Activated naive CD4-positive, alpha-beta T cell treated with anti-CD3 and anti-CD28 coated beads, Interleukin-2, amount 10 ng/mL, durations not matched to agents 7 days and 5 days (primary cell): Measurements from ENCODE around the gene FAM241B.

Source experiments
- CTCF ChIA-PET: fragments of 350-600 bp; sonication (Branson Sonifier 250); formaldehyde crosslinking; loops from one replicate; lab custom pipeline; 2021; ENCODE audit warnings: antibody characterized with exemption; lab: Charles Lee
- DNase-seq: peaks from one replicate; pipeline ENCODE4 v3.0.0-alpha.2; 2020
- H3K27ac Mint-ChIP-seq: one replicate; pipeline ENCODE4 v1.8.0; 2021; ENCODE audit warnings: mild to moderate bottlenecking, moderate library complexity, mixed read lengths
- H3K27me3 Mint-ChIP-seq: one replicate; pipeline ENCODE4 v1.8.0; 2021; ENCODE audit warnings: mild to moderate bottlenecking, mixed read lengths
- H3K36me3 Mint-ChIP-seq: one replicate; pipeline ENCODE4 v1.8.0; 2021; ENCODE audit warnings: mixed read lengths
- H3K4me1 Mint-ChIP-seq: one replicate; pipeline ENCODE4 v1.8.0; 2021; ENCODE audit warnings: mixed read lengths
- H3K4me3 Mint-ChIP-seq: one replicate; pipeline ENCODE4 v1.8.0; 2021; ENCODE audit warnings: mild to moderate bottlenecking, moderate library complexity, mixed read lengths
- H3K9me3 Mint-ChIP-seq: one replicate; pipeline ENCODE4 v1.8.0; 2021; ENCODE audit warnings: mixed read lengths

The FAM241B gene

DNA sequence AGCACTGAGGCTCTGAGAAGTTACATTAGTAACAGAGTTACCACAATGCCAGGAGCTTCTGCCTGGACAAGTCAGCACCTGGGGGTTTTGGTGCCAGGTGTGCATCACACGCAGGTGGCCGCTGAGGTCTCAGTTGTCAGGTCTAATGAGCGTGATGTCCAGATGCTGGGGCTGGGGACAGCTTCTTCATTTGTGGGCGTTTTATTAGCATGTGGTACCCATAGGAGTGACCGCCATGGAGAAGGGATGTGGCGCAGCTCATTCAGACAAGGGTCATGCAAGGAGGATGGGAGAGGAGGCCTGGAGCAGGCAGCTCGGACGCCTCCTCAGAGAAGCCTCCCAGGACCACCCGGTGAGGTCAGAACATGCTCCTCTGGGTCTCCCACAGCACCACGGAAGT, 27.8 kb downstream of the FAM241B start:
- DNase-seq, result no peak
- no peak overlapping the region for H3K4me3 Mint-ChIP-seq
- H3K4me1 Mint-ChIP-seq, result peaks cover 2% of the 10 kb centered on the region
- H3K27me3 Mint-ChIP-seq, result peaks cover 67% of the 10 kb centered on the region
- peaks cover 2% of the 10 kb centered on the region for H3K36me3 Mint-ChIP-seq
- H3K27ac Mint-ChIP-seq, result no peak overlapping the region
- CTCF ChIA-PET, result interaction anchor here (0.6 kb wide), 1 partner anchor 177 kb away, joined by 3 read pairs; no protein-coding TSS in a partner anchor
- peaks cover 2% of the 10 kb centered on the region for H3K9me3 Mint-ChIP-seq

DNA sequence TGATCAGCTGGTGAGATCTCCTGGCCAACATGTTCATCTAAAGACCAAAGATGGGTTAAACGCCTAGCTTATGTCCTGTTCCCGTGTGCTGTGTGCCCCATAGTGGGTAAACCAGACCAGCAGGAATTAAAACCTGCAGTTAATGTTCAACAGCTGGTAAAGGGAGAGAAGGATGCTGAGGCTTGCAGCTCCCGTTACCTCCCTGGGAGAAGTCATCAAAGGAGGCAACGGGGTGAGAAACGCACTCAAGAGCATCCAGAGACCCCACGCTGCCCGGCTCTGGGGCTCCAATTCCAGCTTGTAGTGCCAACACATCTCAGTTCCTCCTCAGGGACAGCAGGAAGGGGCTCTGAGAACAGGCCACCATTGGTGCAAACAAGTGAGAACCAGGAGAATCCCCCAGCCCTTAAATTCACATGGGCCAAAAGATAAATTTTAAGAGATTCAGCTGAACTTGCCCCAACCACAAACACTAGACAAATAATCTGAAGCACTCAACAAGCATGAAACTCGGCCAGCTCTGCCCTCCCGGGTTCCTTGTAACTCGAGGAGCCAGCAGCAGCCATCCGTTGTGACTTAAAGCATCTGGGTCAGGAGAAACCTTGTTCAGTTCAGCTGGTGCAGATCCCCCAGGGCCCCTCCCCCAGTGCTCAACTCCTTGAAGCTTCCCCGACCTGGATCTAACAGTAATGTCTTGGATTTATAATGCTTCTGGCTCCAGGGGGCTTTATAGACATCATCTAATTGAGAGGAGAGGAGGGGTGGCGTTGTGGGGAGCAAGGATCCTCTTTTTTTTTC, 29.4 kb downstream of the FAM241B start:
- CTCF ChIA-PET, result interaction anchor here (1.3 to 1.7 kb wide), 2 partner anchors 16 to 22 kb away, joined by 3 to 4 read pairs; no protein-coding TSS in a partner anchor
- peaks cover 57% of the 10 kb centered on the region for H3K27me3 Mint-ChIP-seq
- H3K27ac Mint-ChIP-seq, result no peak overlapping the region
- H3K4me3 Mint-ChIP-seq, result no peak overlapping the region
- DNase-seq, result no peak
- H3K36me3 Mint-ChIP-seq, result no peaks in the 10 kb centered on the region
- no peaks in the 10 kb centered on the region for H3K9me3 Mint-ChIP-seq
- peaks cover 2% of the 10 kb centered on the region for H3K4me1 Mint-ChIP-seq

DNA sequence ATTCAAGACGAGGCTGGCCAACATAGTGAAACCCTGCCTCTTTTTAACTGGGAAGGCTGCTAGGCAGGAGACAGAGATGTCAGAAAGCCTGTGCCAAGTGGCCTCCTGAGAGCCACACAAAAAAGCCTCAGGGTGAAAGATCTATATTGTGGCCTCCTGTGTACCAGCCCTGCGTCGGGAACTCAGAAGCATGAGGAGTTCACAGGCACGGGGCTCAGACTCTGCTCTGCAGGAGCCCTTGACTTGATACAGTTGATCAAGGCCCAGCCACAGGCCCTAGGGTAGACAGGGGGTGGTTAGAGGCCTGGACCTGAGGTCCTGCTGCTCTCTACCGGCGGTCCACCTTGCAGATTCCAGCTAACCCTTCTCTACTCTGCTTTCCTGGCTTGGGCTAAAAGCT, 30.2 kb downstream of the FAM241B start:
- DNase-seq, result no peak
- CTCF ChIA-PET, result interaction anchor here (1.0 to 1.7 kb wide), 3 partner anchors 16 to 31 kb away, joined by 4 to 6 read pairs (median 4); no protein-coding TSS in a partner anchor
- no peaks in the 10 kb centered on the region for H3K9me3 Mint-ChIP-seq
- H3K36me3 Mint-ChIP-seq, result no peaks in the 10 kb centered on the region
- H3K27me3 Mint-ChIP-seq, result peaks cover 51% of the 10 kb centered on the region
- no peak overlapping the region for H3K27ac Mint-ChIP-seq
- no peak overlapping the region for H3K4me3 Mint-ChIP-seq
- H3K4me1 Mint-ChIP-seq, result peaks cover 2% of the 10 kb centered on the region

DNA sequence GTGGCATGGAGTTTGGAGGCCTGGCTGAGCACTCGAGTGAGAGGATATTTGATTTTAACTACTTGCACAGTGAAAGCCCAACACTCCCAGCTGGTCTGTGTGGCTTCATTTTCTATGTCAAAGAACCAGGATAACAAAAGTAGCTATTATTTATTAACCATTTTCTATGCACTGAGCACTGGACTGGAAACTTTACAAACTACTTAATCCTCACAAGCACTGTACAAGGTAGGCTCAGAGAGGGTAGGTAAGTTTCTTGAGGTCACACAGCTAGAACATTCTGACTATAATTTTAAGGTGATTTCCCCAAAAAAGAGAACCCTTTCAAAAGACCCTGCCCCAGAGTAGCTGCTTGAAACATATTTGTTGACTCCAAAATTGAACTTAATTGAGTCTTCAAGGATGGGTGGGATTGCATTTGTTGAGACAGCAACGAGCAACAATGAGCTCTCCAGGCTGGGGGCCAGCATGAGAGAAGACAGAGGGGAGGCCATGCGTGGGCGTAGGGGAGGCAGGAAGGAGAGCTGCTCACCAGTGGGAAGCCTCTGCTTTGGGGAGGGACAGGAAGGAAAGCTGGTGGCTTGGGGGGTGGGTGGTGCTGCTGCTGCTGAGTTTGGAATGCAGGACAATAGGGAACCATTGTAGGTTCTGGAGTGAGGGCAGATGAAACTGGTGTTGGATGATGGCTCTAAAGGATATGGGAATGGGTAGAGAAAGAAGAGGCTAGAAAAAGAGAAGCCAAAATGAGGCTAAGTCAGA, 31.5 kb downstream of the FAM241B start:
- Mint-ChIP-seq H3K4me1 (peaks cover 2% of the 10 kb centered on the region), H3K27ac (no peak overlapping the region), H3K4me3 (no peak overlapping the region), H3K9me3 (no peaks in the 10 kb centered on the region), H3K27me3 (peaks cover 55% of the 10 kb centered on the region), H3K36me3 (no peaks in the 10 kb centered on the region)
- no peak for DNase-seq
- CTCF ChIA-PET, result interaction anchor here (0.8 to 1.6 kb wide), 7 partner anchors 8 to 138 kb away, joined by 3 to 6 read pairs (median 4); no protein-coding TSS in a partner anchor

GRCh38 chr10:69662173-69662877, 32.3 kb downstream of the FAM241B start:
- no peak for DNase-seq
- H3K9me3 Mint-ChIP-seq, result no peaks in the 10 kb centered on the region
- no peak overlapping the region for H3K27ac Mint-ChIP-seq
- H3K36me3 Mint-ChIP-seq, result no peaks in the 10 kb centered on the region
- H3K4me1 Mint-ChIP-seq, result peaks cover 2% of the 10 kb centered on the region
- H3K4me3 Mint-ChIP-seq, result no peak overlapping the region
- CTCF ChIA-PET, result interaction anchor here (1.0 to 1.8 kb wide), 6 partner anchors 9 to 147 kb away, joined by 3 to 7 read pairs (median 4); no protein-coding TSS in a partner anchor
- peaks cover 48% of the 10 kb centered on the region for H3K27me3 Mint-ChIP-seq

- no peak for DNase-seq
- Mint-ChIP-seq H3K27ac (no peak overlapping the region), H3K4me1 (peaks cover 2% of the 10 kb centered on the region), H3K9me3 (no peaks in the 10 kb centered on the region), H3K27me3 (peaks cover 46% of the 10 kb centered on the region), H3K4me3 (no peak overlapping the region), H3K36me3 (no peaks in the 10 kb centered on the region)
- CTCF ChIA-PET, result interaction anchor here (1.1 to 1.8 kb wide), 5 partner anchors 11 to 147 kb away, joined by 3 to 7 read pairs (median 4); no protein-coding TSS in a partner anchor
These were observed 32.9 kb downstream of the FAM241B start for GRCh38 chr10:69662901-69663300.

GRCh38 chr10:69663369-69663947, 33.4 kb downstream of the FAM241B start:
- no peak overlapping the region for H3K4me3 Mint-ChIP-seq
- H3K4me1 Mint-ChIP-seq, result peaks cover 2% of the 10 kb centered on the region
- H3K36me3 Mint-ChIP-seq, result no peaks in the 10 kb centered on the region
- DNase-seq, result no peak
- peaks cover 41% of the 10 kb centered on the region for H3K27me3 Mint-ChIP-seq
- CTCF ChIA-PET, result interaction anchor here (1.1 to 1.8 kb wide), 5 partner anchors 10 to 148 kb away, joined by 3 to 7 read pairs (median 4); no protein-coding TSS in a partner anchor
- no peak overlapping the region for H3K27ac Mint-ChIP-seq
- H3K9me3 Mint-ChIP-seq, result no peaks in the 10 kb centered on the region

DNA sequence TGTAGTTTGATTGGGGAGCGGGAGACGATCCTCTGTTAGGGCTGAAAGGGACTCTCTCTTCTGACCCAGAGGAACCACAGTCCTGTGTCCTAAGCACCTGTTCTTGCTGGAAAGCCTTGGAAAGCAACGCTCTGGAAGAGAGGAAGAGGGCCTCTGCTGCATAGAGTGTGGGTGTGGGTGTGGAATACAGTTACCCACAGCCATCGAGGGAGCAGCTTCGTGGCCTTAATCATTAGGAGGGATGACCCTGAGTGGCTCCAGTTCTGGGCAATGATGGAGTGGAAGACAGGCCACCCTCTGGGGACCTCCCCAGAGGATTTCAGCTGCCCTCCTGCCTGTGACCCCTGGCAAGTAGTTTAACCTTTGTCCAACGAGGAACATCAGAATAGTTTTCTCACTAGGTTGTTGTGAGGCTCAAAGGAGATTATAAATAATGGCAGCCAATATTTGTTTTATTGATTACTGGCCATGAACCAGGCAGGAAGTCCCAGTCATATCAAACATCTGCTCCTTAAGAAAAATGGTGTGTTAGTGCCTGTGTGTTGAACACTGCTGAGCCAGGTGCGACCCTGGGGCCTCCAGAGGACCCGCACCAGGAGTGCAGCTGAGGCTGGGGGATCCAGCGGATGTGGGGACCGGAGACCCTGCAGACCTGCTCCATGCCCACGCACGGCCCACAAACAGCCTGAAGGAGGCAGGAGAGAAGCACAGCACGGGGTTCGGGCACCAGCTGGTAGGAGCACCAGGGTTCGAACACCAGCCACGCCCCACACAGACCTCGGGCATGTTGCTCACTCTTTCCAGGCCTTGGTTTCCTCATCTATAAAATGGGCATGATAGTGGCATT, 35.6 kb downstream of the FAM241B start:
- no peaks in the 10 kb centered on the region for H3K36me3 Mint-ChIP-seq
- no peak for DNase-seq
- H3K27me3 Mint-ChIP-seq, result peaks cover 44% of the 10 kb centered on the region
- CTCF ChIA-PET, result interaction anchor here (1.9 kb wide), 1 partner anchor 51 kb away, joined by 4 read pairs; no protein-coding TSS in a partner anchor
- H3K9me3 Mint-ChIP-seq, result no peaks in the 10 kb centered on the region
- H3K4me1 Mint-ChIP-seq, result peaks cover 2% of the 10 kb centered on the region
- H3K4me3 Mint-ChIP-seq, result no peak overlapping the region
- no peak overlapping the region for H3K27ac Mint-ChIP-seq

GRCh38 chr10:69666756-69667155, 36.7 kb downstream of the FAM241B start:
- Mint-ChIP-seq H3K27me3 (peaks cover 41% of the 10 kb centered on the region), H3K27ac (no peak overlapping the region), H3K4me3 (no peak overlapping the region), H3K36me3 (no peaks in the 10 kb centered on the region), H3K9me3 (no peaks in the 10 kb centered on the region), H3K4me1 (no peaks in the 10 kb centered on the region)
- CTCF ChIA-PET, result interaction anchor here (1.9 kb wide), 1 partner anchor 50 kb away, joined by 4 read pairs; no protein-coding TSS in a partner anchor
- DNase-seq, result no peak

DNA sequence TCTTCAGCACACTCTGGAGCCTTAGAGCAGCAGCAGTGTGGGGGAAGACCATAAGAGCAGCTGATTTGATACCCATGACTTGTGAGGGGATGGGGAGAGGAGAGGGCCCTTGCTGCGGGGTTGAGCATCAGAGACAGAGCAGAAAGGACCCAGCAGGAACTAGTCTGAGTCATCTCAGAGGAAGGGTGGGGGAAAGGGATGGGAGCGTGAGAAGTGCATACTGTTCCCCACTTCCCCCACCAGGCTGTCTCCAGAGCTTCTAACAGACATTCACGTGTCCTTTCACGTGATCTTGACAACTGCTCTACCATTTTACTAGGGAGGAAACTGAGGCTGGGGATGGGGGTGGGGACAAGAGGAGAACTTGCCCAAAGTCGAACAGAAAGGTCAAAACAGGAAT, 38.7 kb downstream of the FAM241B start:
- DNase-seq, result no peak
- Mint-ChIP-seq H3K36me3 (no peaks in the 10 kb centered on the region), H3K27me3 (peaks cover 41% of the 10 kb centered on the region), H3K4me3 (no peak overlapping the region), H3K4me1 (no peaks in the 10 kb centered on the region), H3K9me3 (no peaks in the 10 kb centered on the region), H3K27ac (no peak overlapping the region)
- CTCF ChIA-PET, result no interaction called here

DNA sequence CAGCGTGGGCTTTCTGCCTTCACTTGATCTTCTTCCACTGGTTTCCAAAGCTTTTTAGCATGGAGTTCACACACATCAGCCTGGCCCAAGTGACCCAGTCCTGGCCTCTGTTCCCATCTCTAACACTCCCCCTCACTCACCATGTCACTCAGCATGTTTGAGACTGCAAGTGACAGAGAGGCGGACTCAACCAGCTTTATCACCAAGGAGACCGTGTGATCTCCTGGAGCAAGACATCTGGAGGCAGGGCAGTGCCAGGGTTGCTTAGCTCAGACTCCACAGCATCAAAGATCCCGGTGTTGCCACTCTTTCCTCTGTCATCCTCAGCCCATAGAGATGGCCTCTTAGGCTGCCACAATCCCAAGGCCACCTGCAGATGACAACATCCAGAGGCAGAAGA, 39.4 kb downstream of the FAM241B start:
- Mint-ChIP-seq H3K4me3 (no peak overlapping the region), H3K4me1 (no peaks in the 10 kb centered on the region), H3K9me3 (no peaks in the 10 kb centered on the region), H3K27ac (no peak overlapping the region), H3K27me3 (peaks cover 41% of the 10 kb centered on the region), H3K36me3 (no peaks in the 10 kb centered on the region)
- CTCF ChIA-PET, result no interaction called here
- DNase-seq, result no peak

DNA sequence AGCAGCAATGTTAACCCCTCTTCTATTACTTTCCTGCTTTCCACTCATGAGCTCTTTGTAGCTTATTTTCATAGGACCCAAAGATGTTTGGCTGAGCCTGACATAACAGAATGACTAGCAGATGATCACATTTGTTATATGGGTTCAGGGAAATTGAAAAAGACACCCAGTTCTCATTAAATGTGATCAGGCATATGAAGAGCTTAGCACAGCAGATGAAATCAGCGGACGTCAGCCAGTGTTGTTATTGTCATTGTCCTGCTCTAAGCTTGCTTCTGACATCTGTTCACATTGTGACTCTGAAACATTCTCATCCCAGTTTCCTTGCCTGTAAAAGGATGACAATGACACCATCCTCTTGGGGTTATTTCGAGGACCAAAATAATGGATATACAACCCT, 43.5 kb downstream of the FAM241B start:
- no peaks in the 10 kb centered on the region for H3K36me3 Mint-ChIP-seq
- no peak overlapping the region for H3K4me3 Mint-ChIP-seq
- no peak overlapping the region for H3K27ac Mint-ChIP-seq
- no peak for DNase-seq
- H3K27me3 Mint-ChIP-seq, result peaks cover 32% of the 10 kb centered on the region
- H3K9me3 Mint-ChIP-seq, result no peaks in the 10 kb centered on the region
- CTCF ChIA-PET, result interaction anchor here (1.1 to 1.3 kb wide), 2 partner anchors 10 to 158 kb away, joined by 4 to 6 read pairs; no protein-coding TSS in a partner anchor
- no peaks in the 10 kb centered on the region for H3K4me1 Mint-ChIP-seq

DNA sequence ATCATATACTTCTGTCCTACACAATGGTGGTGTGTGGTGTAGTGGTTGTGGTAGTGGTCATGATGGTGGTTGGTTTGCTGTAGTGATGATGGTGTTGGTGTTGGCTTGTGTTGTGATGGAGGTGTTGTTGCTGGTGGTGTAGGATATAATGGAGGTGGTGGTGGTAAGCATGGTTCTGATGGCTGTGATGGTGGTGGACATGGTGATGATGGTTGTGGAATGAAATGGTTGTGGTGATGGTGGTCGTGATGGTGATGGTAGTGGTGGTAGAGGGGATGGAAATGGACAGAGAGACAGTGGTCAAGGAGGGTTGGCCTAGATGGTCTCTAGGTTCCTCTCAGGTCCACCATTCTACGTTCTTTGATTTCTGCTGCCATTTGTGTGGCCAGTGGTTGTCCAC, 44.7 kb downstream of the FAM241B start:
- CTCF ChIA-PET, result no interaction called here
- Mint-ChIP-seq H3K36me3 (no peaks in the 10 kb centered on the region), H3K4me1 (no peaks in the 10 kb centered on the region), H3K27ac (no peak overlapping the region), H3K4me3 (no peak overlapping the region), H3K27me3 (peaks cover 27% of the 10 kb centered on the region), H3K9me3 (no peaks in the 10 kb centered on the region)
- DNase-seq, result no peak
